HEK293 (cell line): ENCODE measurements around the gene NPAP1.
"Not testable (repeated sequence)": the region's sequence is repeated elsewhere in the genome, so short reads cannot be mapped to it uniquely, and the experiment has no call there.

Source experiments
- CTCF ChIA-PET: fragments of 350-600 bp; formaldehyde crosslinking; extraction: SDS; loops from one replicate; lab custom pipeline; 2021; ENCODE audit warnings: antibody characterized with exemption; lab: Yijun Ruan, JAX
- POLR2A ChIA-PET: fragments of 300-600 bp; formaldehyde crosslinking; extraction: SDS; loops from one replicate; lab custom pipeline; 2020; ENCODE audit warnings: antibody characterized with exemption, inconsistent platforms; lab: Yijun Ruan, JAX
- H3K27ac ChIP-seq: fragments of 200-500 bp; sonication (Bioruptor generic); 2 replicates; pipeline ENCODE4 v1.5.1; 2014; ENCODE audit warnings: low read depth, low read length, control low read depth, inconsistent platforms; ENCODE audit errors: extremely low read depth
- H3K36me3 ChIP-seq, 2 experiments: fragments of 200-500 bp in 1 of 2; sonication (Bioruptor generic) in 1 of 2; 1 replicate in 1 of 2; 2 replicates in 1 of 2; pipeline ENCODE4 v1.5.1; 2014 to 2017; ENCODE audit warnings: inconsistent platforms in 2 of 2, low read length in 2 of 2; ENCODE audit not compliant: control insufficient read depth in 2 of 2, insufficient read depth in 1 of 2
- H3K4me1 ChIP-seq: fragments of 200-500 bp; sonication (Bioruptor generic); 2 replicates; pipeline ENCODE4 v1.5.1; 2014; ENCODE audit warnings: mild to moderate bottlenecking, low read length, inconsistent platforms; ENCODE audit not compliant: control insufficient read depth, insufficient read depth
- H3K4me3 ChIP-seq: 2 replicates; pipeline ENCODE4 v1.5.1; 2011; ENCODE audit warnings: low read depth, mild to moderate bottlenecking, control low read depth, low read length, moderate library complexity
- H3K9me3 ChIP-seq: fragments of 200-500 bp; sonication (Bioruptor generic); 2 replicates; pipeline ENCODE4 v1.5.1; 2014; ENCODE audit warnings: low read depth, low read length, inconsistent platforms; ENCODE audit not compliant: control insufficient read depth, insufficient read depth
- GFI1B ChIP-seq: fragments of 450-650 bp; formaldehyde crosslinking; IDR thresholded peaks from 2 replicates; pipeline ENCODE4 v1.5.1; 2016; ENCODE audit warnings: missing biosample characterization, missing genetic modification characterization
- MEIS1 ChIP-seq: sonication (generic); formaldehyde crosslinking; IDR thresholded peaks from 2 replicates; pipeline ENCODE4 v1.8.1; 2022; ENCODE audit warnings: missing genetic modification reagents, mild to moderate bottlenecking, borderline replicate concordance
- RBAK ChIP-seq: fragments of 450-650 bp; formaldehyde crosslinking; IDR thresholded peaks from 2 replicates; pipeline ENCODE4 v1.5.1; 2016; ENCODE audit warnings: missing biosample characterization, missing genetic modification characterization
- TCF7L2 ChIP-seq: IDR thresholded peaks from 2 replicates; pipeline ENCODE4 v1.6.1; 2011; ENCODE audit warnings: low read depth, mild to moderate bottlenecking, inconsistent platforms, low read length, moderate library complexity, borderline replicate concordance
- ZNF174 ChIP-seq: fragments of 450-650 bp; formaldehyde crosslinking; IDR thresholded peaks from 2 replicates; pipeline ENCODE4 v1.5.0; 2017; ENCODE audit warnings: missing biosample characterization, mild to moderate bottlenecking, missing genetic modification characterization
- ZNF23 ChIP-seq: fragments of 450-650 bp; formaldehyde crosslinking; IDR thresholded peaks from 2 replicates; pipeline ENCODE4 v1.5.1; 2016; ENCODE audit warnings: missing biosample characterization, missing genetic modification characterization, borderline replicate concordance
- ZNF302 ChIP-seq: fragments of 450-650 bp; formaldehyde crosslinking; IDR thresholded peaks from 2 replicates; pipeline ENCODE4 v1.5.1; 2016; ENCODE audit warnings: missing biosample characterization, missing genetic modification characterization, low read depth
- ZNF350 ChIP-seq: fragments of 450-650 bp; formaldehyde crosslinking; IDR thresholded peaks from 2 replicates; pipeline ENCODE4 v1.5.0; 2017; ENCODE audit warnings: missing biosample characterization, mild to moderate bottlenecking, missing genetic modification characterization
- ZNF391 ChIP-seq: fragments of 450-650 bp; formaldehyde crosslinking; IDR thresholded peaks from 2 replicates; pipeline ENCODE4 v1.5.1; 2016; ENCODE audit warnings: low read depth, missing biosample characterization, missing genetic modification characterization, borderline replicate concordance
- ZNF404 ChIP-seq: fragments of 450-650 bp; formaldehyde crosslinking; IDR thresholded peaks from 2 replicates; pipeline ENCODE4 v1.5.1; 2017; ENCODE audit warnings: missing biosample characterization, missing genetic modification characterization
- ZNF423 ChIP-seq: fragments of 450-650 bp; formaldehyde crosslinking; IDR thresholded peaks from 2 replicates; pipeline ENCODE4 v1.5.1; 2016; ENCODE audit warnings: missing biosample characterization, missing genetic modification characterization
- ZNF426 ChIP-seq: fragments of 450-650 bp; formaldehyde crosslinking; IDR thresholded peaks from 2 replicates; pipeline ENCODE4 v1.5.1; 2017; ENCODE audit warnings: missing biosample characterization, missing genetic modification characterization, mild to moderate bottlenecking, inconsistent platforms, moderate library complexity
- ZNF571 ChIP-seq: fragments of 450-650 bp; formaldehyde crosslinking; IDR thresholded peaks from 2 replicates; pipeline ENCODE4 v1.5.0; 2017; ENCODE audit warnings: missing biosample characterization, missing genetic modification characterization
- ZNF600 ChIP-seq: fragments of 450-650 bp; formaldehyde crosslinking; IDR thresholded peaks from 2 replicates; pipeline ENCODE4 v1.5.1; 2016; ENCODE audit warnings: missing biosample characterization, missing genetic modification characterization
- ZNF626 ChIP-seq: fragments of 450-650 bp; sonication (Bioruptor Pico); formaldehyde crosslinking; IDR thresholded peaks from 2 replicates; pipeline ENCODE4 v1.5.1; 2018; ENCODE audit warnings: missing biosample characterization, missing genetic modification characterization, inconsistent platforms
- ZNF670 ChIP-seq: fragments of 450-650 bp; formaldehyde crosslinking; IDR thresholded peaks from 2 replicates; pipeline ENCODE4 v1.5.1; 2016; ENCODE audit warnings: missing biosample characterization, missing genetic modification characterization, low read depth
- ZNF76 ChIP-seq: fragments of 450-650 bp; formaldehyde crosslinking; IDR thresholded peaks from 2 replicates; pipeline ENCODE4; 2016; ENCODE audit warnings: low read depth, missing biosample characterization, missing genetic modification characterization, borderline replicate concordance
- ZXDB ChIP-seq: fragments of 450-650 bp; formaldehyde crosslinking; IDR thresholded peaks from 2 replicates; pipeline ENCODE4 v1.5.1; 2016; ENCODE audit warnings: missing biosample characterization, missing genetic modification characterization
- TF ChIP-seq, protein P1 (sequence below): fragments of 450-650 bp; formaldehyde crosslinking; IDR thresholded peaks from 2 replicates; pipeline ENCODE4 v1.5.1; 2016; ENCODE audit warnings: missing biosample characterization, missing genetic modification characterization, borderline replicate concordance
- TF ChIP-seq, protein P2 (sequence below): fragments of 450-650 bp; formaldehyde crosslinking; IDR thresholded peaks from 2 replicates; pipeline ENCODE4 v1.5.0; 2017; ENCODE audit warnings: missing biosample characterization, missing genetic modification characterization, borderline replicate concordance
- TF ChIP-seq, protein P3 (sequence below): fragments of 450-650 bp; formaldehyde crosslinking; IDR thresholded peaks from 2 replicates; pipeline ENCODE4 v1.5.1; 2016; ENCODE audit warnings: missing biosample characterization, missing genetic modification characterization
- TF ChIP-seq, protein P4 (sequence below): fragments of 450-650 bp; formaldehyde crosslinking; IDR thresholded peaks from 2 replicates; pipeline ENCODE4 v1.5.1; 2016; ENCODE audit warnings: missing biosample characterization, missing genetic modification characterization, low read depth

NPAP1 gene

DNA sequence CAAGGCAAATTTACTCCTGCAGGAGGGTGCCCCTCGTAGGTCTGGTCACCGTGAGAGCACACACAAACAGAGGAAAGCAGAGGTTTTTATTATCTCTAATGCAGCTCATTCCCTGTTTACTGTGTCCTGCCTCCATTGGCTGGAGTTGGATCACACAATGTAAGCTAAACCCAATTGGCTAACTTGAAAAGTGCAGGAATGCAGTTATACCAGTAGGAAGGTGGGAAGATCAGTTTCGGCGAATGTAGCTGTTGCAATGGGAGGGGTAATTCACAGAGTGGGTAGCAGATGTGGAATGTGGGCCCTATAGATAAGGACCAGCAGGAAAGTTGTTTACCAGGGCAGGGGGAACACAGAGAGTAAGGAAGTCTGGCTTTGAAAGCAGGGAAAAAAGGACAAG is 42.5 kb upstream of the NPAP1 start:
- no peaks in the 10 kb centered on the region for H3K4me1 ChIP-seq
- no peak for TF ChIP-seq RBAK (tag by site-specific recombination)
- TF ChIP-seq ZNF404, result no peak
- no peak for TF ChIP-seq ZNF600 (tag by site-specific recombination)
- no peak for TF ChIP-seq ZNF571 (tag by site-specific recombination)
- no peak for TF ChIP-seq ZNF423 (tag by site-specific recombination)
- TF ChIP-seq ZNF426, result no peak
- TF ChIP-seq, protein P1, sequence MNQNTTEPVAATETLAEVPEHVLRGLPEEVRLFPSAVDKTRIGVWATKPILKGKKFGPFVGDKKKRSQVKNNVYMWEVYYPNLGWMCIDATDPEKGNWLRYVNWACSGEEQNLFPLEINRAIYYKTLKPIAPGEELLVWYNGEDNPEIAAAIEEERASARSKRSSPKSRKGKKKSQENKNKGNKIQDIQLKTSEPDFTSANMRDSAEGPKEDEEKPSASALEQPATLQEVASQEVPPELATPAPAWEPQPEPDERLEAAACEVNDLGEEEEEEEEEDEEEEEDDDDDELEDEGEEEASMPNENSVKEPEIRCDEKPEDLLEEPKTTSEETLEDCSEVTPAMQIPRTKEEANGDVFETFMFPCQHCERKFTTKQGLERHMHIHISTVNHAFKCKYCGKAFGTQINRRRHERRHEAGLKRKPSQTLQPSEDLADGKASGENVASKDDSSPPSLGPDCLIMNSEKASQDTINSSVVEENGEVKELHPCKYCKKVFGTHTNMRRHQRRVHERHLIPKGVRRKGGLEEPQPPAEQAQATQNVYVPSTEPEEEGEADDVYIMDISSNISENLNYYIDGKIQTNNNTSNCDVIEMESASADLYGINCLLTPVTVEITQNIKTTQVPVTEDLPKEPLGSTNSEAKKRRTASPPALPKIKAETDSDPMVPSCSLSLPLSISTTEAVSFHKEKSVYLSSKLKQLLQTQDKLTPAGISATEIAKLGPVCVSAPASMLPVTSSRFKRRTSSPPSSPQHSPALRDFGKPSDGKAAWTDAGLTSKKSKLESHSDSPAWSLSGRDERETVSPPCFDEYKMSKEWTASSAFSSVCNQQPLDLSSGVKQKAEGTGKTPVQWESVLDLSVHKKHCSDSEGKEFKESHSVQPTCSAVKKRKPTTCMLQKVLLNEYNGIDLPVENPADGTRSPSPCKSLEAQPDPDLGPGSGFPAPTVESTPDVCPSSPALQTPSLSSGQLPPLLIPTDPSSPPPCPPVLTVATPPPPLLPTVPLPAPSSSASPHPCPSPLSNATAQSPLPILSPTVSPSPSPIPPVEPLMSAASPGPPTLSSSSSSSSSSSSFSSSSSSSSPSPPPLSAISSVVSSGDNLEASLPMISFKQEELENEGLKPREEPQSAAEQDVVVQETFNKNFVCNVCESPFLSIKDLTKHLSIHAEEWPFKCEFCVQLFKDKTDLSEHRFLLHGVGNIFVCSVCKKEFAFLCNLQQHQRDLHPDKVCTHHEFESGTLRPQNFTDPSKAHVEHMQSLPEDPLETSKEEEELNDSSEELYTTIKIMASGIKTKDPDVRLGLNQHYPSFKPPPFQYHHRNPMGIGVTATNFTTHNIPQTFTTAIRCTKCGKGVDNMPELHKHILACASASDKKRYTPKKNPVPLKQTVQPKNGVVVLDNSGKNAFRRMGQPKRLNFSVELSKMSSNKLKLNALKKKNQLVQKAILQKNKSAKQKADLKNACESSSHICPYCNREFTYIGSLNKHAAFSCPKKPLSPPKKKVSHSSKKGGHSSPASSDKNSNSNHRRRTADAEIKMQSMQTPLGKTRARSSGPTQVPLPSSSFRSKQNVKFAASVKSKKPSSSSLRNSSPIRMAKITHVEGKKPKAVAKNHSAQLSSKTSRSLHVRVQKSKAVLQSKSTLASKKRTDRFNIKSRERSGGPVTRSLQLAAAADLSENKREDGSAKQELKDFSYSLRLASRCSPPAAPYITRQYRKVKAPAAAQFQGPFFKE, result no peak
- TF ChIP-seq, protein P2, sequence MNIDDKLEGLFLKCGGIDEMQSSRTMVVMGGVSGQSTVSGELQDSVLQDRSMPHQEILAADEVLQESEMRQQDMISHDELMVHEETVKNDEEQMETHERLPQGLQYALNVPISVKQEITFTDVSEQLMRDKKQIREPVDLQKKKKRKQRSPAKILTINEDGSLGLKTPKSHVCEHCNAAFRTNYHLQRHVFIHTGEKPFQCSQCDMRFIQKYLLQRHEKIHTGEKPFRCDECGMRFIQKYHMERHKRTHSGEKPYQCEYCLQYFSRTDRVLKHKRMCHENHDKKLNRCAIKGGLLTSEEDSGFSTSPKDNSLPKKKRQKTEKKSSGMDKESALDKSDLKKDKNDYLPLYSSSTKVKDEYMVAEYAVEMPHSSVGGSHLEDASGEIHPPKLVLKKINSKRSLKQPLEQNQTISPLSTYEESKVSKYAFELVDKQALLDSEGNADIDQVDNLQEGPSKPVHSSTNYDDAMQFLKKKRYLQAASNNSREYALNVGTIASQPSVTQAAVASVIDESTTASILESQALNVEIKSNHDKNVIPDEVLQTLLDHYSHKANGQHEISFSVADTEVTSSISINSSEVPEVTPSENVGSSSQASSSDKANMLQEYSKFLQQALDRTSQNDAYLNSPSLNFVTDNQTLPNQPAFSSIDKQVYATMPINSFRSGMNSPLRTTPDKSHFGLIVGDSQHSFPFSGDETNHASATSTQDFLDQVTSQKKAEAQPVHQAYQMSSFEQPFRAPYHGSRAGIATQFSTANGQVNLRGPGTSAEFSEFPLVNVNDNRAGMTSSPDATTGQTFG, result no peak
- TF ChIP-seq ZNF626 (tag by site-specific recombination), result no peak
- no peak for TF ChIP-seq ZXDB (tag by site-specific recombination)
- TF ChIP-seq TCF7L2, result no peak
- TF ChIP-seq ZNF302 (tag by site-specific recombination), result no peak
- TF ChIP-seq ZNF23 (tag by site-specific recombination), result no peak
- TF ChIP-seq, all 188 proteins: peak for 0
- no peak overlapping the region for H3K4me3 ChIP-seq
- CTCF ChIA-PET, result no interaction called here
- POLR2A ChIA-PET, result no interaction called here
- no peaks in the 10 kb centered on the region for H3K36me3 ChIP-seq
- no peak overlapping the region for H3K27ac ChIP-seq
- no peaks in the 10 kb centered on the region for H3K9me3 ChIP-seq

DNA sequence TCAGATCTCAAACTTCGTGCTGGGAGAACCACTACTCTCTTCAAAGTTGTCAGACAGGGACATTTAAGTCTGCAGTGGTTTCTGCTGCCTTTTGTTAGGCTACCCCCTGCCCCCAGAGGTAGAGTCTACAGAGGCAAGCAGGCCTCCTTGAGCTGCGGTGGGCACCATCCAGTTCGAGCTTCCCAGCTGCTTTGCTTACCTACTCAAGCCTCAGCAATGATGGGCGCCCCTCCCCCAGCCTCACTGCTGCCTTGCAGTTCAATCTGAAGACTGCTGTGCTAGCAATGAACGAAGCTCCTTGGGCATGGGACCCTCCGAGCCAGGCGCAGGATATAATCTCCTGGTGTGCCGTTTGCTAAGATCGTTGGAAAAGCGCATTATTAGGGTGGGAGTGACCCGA is 36.2 kb upstream of the NPAP1 start:
- POLR2A ChIA-PET, CTCF ChIA-PET, H3K36me3 ChIP-seq: not testable (repeated sequence)

DNA sequence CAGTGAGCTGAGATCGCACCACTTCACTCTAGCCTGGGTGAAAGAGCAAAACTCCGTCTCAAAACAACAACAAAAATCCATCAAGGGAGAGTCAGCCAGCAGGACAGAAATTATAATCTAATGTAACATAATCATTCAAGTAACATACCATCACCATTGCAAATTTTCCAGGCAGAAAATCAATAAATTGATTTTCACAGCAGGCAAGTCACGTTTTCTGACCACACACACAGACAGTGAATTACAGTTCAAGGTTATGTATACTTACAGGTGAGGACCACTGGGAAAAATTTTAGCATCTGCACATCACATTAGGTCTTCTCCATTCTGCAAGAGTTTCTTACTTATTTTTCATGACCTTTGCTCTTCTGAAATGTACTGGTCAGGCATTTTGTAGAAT is 29.9 kb upstream of the NPAP1 start:
- ChIA-PET CTCF (no interaction called here), POLR2A (no interaction called here)
- TF ChIP-seq, protein P3, sequence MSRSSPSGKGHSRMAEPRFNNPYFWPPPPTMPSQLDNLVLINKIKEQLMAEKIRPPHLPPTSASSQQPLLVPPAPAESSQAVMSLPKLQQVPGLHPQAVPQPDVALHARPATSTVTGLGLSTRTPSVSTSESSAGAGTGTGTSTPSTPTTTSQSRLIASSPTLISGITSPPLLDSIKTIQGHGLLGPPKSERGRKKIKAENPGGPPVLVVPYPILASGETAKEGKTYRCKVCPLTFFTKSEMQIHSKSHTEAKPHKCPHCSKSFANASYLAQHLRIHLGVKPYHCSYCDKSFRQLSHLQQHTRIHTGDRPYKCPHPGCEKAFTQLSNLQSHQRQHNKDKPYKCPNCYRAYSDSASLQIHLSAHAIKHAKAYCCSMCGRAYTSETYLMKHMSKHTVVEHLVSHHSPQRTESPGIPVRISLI (tag by site-specific recombination), result no peak
- TF ChIP-seq ZNF350 (tag by site-specific recombination), result no peak
- TF ChIP-seq, protein P4, sequence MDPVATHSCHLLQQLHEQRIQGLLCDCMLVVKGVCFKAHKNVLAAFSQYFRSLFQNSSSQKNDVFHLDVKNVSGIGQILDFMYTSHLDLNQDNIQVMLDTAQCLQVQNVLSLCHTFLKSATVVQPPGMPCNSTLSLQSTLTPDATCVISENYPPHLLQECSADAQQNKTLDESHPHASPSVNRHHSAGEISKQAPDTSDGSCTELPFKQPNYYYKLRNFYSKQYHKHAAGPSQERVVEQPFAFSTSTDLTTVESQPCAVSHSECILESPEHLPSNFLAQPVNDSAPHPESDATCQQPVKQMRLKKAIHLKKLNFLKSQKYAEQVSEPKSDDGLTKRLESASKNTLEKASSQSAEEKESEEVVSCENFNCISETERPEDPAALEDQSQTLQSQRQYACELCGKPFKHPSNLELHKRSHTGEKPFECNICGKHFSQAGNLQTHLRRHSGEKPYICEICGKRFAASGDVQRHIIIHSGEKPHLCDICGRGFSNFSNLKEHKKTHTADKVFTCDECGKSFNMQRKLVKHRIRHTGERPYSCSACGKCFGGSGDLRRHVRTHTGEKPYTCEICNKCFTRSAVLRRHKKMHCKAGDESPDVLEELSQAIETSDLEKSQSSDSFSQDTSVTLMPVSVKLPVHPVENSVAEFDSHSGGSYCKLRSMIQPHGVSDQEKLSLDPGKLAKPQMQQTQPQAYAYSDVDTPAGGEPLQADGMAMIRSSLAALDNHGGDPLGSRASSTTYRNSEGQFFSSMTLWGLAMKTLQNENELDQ (tag by site-specific recombination), result no peak
- no peak for TF ChIP-seq ZNF76 (tag by site-specific recombination)
- no peak for TF ChIP-seq ZNF391 (tag by site-specific recombination)
- TF ChIP-seq ZNF174, result no peak
- TF ChIP-seq MEIS1 (CRISPR knock-in tag), result no peak
- TF ChIP-seq ZNF670 (tag by site-specific recombination), result no peak
- no peak for TF ChIP-seq GFI1B (tag by site-specific recombination)

More for the DNA sequence above, 36.2 kb upstream of the NPAP1 start:
- not testable (repeated sequence) for H3K4me1 ChIP-seq, H3K27ac ChIP-seq, H3K9me3 ChIP-seq, H3K4me3 ChIP-seq

More for the DNA sequence above, 29.9 kb upstream of the NPAP1 start:
- no peaks in the 10 kb centered on the region for H3K9me3 ChIP-seq
- no peaks in the 10 kb centered on the region for H3K36me3 ChIP-seq
- H3K4me3 ChIP-seq, result no peak overlapping the region
- H3K27ac ChIP-seq, result no peak overlapping the region
- H3K4me1 ChIP-seq, result no peaks in the 10 kb centered on the region
